Stimulated activated CD4-positive, alpha-beta T cell treated with anti-CD3 and anti-CD28 coated beads, TNF-alpha, amount 100 ng/mL, for 4 hours (primary cell): ENCODE results near the gene APBA1.

ENCODE experiments used
- DNase-seq, 3 experiments: peaks; one replicate each; pipeline ENCODE4 v3.0.0-alpha.2; 2020; ENCODE audit warnings: low read depth in 3 of 3

The APBA1 gene

DNA sequence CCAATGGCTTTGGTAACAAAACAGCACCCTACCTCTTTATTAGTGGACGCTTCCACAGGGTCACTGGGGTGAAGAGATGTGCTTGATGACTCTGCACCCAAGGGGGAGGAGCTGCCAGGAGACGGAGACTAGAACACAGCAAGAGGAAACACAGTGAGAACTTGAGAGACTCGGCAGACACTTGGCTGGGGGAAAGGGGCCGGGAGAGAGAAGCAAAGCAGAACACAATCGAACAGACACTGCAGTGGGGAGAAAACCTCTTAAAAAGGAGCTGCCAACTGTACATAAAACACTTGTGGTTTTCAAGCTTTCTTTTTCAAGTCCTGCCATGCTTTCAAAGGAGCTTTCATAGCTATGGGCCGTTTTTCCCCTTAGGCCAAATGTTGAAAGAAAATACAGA, 196.2 kb downstream of the APBA1 start:
- DNase-seq = no peak

DNA sequence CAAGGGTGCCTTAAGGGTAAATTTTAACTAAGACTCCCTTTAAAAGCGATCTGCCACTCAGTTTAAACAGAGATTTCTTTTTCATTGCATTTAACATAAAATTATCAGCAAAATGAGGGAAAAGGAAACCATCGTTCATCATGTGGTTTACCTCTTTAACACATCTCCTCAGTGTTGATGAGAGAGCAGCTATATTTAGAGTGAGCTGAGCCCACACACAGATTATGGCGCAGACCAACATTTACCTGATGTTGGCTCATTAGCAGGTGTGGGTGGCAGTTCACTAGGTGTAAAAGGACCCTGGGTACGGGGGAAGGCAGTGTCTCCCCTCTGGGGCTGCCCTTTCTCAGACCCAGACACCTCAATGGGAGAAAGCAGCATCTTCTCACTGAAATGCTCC, 197.3 kb downstream of the APBA1 start:
- DNase-seq = no peak

- no peak for DNase-seq
Measured at GRCh38 chr9:69472101-69472620, 200.0 kb downstream of the APBA1 start.

- DNase-seq = no peak
Measured at GRCh38 chr9:69471433-69471832, 200.7 kb downstream of the APBA1 start.

DNA sequence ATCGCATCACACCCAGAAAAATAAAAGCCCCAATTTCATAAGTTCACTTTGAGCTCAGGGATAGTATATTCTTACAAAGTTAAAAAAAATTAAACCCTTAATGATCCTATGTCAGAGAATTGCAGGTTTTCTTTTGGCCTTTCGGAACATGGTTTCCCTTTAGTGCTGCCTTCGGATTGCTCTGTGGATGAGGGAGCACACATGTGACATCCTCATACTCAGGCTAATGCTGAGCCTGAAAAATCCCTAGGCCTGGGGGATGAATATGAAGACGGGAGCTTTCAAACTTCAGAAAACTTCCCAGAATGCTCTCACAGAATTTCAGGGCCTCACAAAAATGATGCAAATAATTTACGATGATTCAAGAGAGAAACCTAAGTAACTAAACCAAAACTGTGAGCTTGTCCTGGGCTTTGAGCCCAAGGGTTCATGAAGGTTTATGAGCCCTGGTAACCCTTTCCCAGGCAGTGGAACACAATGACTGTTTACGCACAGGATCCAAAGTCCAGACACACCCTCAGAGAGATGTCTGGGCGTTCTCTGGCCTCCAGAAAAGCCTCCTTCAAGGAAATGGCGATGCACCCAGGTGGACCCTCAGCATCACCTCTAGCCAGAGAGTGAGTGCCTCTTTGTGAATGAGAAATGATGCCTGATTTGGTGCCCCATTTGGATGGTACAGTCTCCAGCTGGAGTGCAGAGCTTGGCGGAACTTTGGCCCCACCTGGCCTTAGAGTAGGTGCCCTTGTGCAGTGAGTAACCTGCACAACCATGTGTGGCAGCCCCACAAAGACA, 201.8 kb downstream of the APBA1 start:
- DNase-seq = no peak

DNA sequence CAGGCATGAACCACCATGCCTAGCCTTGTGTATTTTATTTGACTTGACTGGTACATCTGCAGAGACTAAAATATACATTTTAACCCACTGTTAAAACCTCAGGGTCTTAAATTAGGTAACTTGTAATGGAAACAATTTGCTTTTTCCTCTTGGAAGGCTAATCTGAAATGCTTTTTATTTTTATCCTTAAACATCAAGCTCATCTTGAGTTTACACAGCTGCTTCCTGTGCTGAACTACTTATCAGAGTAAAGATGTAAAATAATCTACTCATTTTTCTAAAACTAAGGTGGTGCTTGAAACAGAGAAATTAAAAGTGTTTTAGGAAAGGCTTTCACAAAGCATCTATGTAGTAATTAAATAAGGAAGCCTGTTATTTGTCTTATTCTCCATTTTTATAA, 203.0 kb downstream of the APBA1 start:
- no peak for DNase-seq

- no peak for DNase-seq
Measured at GRCh38 chr9:69468380-69468779, 203.8 kb downstream of the APBA1 start.

DNA sequence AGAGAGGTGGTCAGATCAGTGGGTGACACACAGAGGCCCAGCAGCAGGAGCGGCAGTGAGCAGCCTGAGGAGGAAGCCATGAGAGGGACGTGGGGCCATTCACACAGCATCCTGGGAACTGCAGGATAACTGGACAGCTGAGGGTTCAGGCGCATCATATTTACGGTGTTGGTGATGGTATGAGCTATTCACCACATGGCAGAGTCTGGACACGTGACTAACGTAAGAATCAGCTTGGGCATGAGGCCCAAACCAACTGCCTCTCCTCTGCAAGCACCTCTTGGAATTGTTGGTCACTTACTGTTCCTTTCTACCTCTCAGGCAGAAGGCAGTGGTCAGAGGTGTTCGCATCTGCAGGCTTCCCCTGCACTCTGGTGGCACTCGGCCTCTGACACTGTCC, 206.0 kb downstream of the APBA1 start:
- no peak for DNase-seq

DNA sequence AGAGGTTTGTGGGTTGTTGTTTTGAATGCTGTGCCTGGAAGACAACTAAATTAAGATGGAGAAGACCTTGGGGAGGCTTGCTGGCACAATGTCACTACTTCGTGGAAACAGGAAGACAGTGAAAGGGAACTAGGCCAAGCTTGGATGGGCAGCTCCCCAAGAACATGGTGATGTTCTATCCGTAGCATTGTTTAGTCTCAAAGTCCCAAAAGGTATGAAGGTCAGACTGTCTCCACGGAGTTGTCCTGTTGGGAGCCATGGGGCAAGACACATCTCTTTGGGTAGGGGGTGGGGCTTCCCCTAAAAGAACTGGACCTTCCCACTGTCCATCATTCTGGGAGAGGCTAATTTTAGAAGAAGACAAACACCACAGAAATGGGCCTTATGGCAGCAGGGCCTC, 206.7 kb downstream of the APBA1 start:
- DNase-seq = no peak

DNA sequence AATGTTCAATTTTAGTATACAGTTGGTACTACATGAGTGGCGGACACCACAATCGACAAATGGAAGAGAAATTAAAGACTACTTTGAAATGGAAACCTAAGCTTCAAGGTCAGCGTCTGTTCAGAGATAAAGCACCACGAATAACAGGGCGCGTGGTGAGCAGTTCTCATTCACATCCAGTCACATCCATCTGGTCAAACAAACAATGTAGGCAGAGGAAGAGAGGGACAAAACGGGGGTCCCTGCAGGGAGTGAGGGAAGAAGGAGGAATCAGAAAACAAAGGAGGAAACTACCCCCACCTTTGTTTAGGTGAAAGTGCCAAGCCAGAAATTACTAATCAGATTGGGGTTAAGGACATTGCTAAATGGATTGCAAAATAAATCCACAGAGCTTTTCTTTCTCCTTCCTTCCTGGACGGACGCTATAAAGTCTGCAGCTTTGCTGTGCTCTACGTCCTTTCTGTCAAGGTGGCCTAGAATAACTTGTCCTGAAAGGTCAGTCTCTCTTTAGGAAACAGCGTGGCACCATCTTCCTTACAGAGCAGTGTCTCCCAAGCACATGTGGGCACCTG, 208.6 kb downstream of the APBA1 start:
- no peak for DNase-seq

DNA sequence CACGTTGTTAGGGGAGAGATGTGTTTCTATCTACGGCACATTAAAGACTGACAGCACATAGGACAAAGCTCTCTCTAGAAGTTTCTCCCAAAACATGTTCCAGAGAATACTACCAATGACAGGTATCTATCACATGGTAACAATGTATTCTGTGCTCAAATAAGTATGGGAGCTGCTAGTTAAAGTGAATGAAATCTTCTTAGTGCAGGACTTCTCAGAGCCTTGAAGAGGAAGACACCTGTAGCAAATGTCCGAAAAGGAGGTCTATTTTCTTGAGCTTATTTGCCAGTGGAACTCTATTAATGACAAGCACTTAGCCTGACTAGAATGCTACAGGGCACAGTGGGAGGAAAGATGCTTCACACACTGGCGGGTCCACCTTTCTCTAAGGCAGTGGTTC, 209.8 kb downstream of the APBA1 start:
- DNase-seq = no peak

DNA sequence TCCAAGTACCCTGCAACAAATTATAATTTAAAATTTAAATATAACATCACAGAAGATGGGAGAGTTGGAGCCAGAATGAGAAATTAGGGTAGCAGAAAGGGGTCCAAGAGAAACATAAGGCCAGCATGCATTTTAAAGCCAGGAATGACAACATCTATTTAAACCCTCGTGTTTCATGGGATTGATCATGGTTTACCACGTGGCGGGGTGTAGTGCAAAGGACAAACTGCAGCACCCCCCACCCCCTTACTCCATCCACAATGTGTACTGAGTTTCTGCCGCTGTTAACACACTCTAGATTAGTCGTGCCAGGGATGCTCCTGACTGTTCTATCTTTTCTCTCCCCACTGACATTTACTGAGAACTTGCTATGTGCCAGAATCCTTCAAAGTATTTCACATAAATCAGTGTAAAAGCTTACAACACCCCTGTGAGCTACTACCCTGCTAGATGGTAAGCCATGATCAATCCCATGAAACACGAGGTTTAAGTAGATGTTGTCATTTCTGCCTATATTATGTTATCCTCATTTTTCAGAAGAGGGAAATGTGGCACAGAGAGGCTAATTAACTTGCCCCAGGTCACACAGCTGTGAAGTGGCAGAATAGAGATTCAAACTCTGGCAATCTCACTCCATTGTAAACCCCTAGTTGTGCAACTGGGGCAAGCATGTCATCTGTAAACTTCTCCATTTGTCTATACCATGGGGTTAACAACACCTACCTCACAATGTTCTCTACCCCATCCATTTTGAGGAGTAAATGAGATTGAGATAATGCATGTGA, 210.9 kb downstream of the APBA1 start:
- no peak for DNase-seq

DNA sequence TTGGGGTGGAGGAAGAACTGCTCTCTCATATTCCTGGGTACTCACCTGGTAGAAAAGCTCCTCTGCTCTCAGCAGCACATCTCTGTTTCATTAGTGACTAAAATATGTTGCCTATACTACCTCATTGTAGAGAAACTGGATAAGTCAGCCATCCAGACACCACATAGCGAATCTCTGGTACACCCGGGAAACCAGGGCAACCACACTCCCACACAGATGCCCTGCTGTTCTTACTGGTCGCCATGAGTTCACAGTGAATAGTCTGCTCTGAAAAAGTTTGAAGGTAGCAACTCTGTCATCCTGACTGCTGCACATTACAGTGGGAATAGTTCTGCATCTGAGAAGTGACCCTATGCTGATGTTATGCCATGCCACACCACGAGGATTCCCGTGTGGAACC, 212.2 kb downstream of the APBA1 start:
- DNase-seq = no peak

DNA sequence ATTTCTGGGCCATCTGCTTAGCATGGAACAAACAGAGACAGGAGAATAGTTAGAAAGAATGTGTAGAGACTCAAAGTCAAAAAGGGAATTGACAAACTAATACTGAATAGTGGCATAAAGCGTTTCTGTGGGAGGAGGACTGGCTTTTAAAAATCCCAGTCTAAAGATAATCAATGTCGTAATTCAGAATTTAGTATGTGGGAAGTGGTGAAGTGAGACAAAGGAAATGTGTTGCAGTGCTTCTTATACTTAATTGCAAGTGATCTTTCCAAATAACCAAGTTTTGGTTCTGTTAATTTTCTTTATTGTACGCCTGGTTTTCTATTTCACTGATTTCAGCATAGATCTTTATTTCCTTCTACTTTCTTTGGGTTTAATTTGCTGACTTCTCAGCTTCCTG, 214.0 kb downstream of the APBA1 start:
- DNase-seq = no peak

DNA sequence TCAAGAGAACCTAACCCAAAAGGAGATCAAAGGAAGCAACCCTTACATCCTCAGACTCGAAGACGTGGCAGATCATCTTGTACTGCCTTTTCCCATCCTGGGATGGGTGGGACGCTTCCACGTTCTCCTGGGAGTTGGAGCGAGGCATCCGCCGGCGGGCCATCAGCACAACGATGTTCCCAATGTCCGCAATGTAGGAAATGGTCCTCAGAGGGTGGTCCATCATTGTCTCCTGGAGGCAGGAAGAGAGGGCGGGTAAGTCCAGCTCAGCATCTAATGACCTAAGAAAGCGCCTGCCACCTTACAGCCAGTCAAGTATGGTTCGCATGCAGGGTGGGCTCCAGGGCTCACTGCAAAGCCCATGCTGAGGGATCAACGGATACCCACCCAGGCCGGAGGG, 216.0 kb downstream of the APBA1 start:
- DNase-seq = no peak

- DNase-seq = no peak
Measured at GRCh38 chr9:69455311-69455710, 216.9 kb downstream of the APBA1 start.

- no peak for DNase-seq
Measured at GRCh38 chr9:69454321-69454720, 217.8 kb downstream of the APBA1 start.

- no peak for DNase-seq
Measured at GRCh38 chr9:69453746-69454145, 218.4 kb downstream of the APBA1 start.

GRCh38 chr9:69452110-69452782, 219.9 kb downstream of the APBA1 start:
- DNase-seq = no peak

DNA sequence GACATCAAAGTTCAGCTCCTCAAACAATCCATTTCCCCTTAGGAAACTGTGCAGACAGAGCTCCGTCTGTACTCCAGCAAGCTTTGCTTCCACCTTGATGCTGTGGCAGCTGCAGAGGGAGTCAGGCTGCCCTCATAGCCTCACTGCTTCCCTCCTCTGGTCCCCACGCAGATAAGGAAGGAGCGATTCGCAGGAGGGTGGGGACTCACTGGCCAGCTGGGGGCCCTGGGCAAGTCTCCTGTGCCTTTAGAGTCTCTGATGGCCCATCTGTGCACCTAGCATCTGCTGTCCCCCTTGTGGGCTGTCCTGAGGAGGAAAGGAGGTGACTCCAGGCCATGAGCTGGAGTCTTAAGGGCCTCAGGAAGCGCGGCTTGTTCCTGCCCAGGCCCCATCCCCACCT, 225.7 kb downstream of the APBA1 start:
- DNase-seq = no peak

DNA sequence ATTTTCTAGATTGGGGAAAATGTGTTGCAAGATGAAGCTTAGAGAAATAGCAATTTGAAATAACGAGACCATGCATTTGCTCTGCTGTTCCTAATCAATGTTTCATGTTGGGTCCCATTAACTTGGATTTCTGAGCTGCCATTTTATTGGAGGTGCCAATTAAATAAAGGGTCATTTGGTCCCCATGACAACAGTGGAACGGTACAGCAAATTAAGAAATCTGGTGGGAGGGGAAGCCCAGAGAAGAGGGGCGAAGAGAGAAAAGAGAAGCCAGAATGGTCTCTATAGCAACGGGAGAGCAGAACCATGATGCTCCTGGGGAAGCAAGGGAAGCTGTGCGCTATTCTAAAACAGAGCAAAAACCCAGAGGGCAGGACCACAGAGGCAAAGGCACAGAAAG, 226.9 kb downstream of the APBA1 start:
- no peak for DNase-seq

- no peak for DNase-seq
Measured at GRCh38 chr9:69444791-69445190, 227.4 kb downstream of the APBA1 start.
